NCI-H82 treated with DMSO at 0.1 percent for 48 hours (cell line): ENCODE measurements around the gene RAC2.
"Not testable (repeated sequence)": the region's sequence is repeated elsewhere in the genome, so short reads cannot be mapped to it uniquely, and the experiment has no call there.

ENCODE experiments used
- DNase-seq: peaks from one replicate; lab custom pipeline; 2025; ENCODE audit not compliant: unreplicated experiment; lab: John Stamatoyannopoulos, UW

Gene RAC2

DNA sequence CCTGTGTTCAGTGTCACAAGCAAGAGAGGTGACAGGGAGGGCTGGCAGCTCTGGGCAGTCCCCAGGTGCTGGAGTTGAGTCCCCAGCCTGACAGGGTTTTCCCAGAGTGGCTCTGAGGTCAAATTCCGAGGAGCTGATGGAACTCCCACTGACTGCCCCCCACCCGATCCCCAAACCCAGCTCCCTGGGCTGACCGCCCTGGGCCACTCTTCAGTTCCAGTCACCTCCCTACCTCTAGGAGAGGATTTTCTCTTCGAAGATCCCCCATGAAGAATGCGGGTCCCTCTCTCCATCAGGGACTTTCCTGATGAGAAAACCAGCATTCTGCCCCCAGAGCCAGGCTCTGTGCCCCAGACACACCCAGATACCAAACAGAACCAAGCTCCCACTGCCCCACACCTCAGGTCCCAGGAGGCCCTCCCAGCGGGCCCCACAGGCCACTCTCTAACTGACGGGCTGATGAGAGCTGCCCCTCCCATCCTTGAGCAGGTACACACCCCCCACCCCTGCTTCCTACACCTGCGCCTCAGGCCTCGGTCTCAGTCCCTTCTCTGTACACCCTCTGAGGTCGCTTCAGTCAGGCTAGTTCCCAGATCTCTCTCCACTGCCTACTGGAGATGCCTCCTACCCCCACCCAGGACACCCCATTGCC is 12.1 kb upstream of the RAC2 start:
- DNase-seq = no peak

DNA sequence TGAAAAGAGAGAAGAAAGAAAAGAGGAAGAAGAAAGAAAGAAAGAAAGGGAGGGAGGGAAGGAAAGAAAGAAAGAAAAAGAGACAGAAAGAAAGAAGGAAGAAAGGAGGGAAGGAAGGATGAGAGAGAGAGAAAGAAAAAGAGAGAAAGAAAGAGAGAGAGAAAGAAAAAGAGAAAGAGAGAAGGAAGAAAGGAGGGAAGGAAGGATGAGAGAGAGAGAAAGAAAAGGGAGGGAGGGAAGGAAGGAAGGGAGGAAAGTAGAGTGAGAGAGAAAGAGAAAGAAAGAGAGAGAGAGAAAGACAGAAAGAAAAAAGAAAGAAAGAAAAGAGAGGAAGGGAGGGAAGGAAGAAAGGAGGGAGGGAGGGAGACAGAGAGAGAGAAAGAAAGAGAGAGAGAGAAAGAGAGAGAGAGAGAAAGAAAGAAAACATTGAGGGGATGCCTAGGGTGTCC is 11.5 kb upstream of the RAC2 start:
- DNase-seq = no peak

DNA sequence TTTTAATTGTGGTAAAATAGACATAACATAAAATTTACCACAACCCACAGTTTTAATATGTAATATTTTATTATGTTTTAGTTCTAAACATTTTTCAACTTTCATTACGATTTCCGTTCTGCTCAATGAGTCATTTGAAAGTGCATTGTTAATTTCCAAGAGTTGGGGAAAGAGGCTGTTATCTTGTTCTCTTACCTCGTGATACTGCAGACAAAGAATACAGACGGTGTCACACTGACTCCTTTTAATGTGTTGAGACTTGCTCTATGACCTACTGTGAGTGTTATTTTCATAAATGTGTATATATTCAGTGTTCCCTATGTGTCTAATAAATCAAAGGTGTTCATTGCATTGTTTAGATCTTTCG is 10.8 kb upstream of the RAC2 start:
- DNase-seq = no peak

DNA sequence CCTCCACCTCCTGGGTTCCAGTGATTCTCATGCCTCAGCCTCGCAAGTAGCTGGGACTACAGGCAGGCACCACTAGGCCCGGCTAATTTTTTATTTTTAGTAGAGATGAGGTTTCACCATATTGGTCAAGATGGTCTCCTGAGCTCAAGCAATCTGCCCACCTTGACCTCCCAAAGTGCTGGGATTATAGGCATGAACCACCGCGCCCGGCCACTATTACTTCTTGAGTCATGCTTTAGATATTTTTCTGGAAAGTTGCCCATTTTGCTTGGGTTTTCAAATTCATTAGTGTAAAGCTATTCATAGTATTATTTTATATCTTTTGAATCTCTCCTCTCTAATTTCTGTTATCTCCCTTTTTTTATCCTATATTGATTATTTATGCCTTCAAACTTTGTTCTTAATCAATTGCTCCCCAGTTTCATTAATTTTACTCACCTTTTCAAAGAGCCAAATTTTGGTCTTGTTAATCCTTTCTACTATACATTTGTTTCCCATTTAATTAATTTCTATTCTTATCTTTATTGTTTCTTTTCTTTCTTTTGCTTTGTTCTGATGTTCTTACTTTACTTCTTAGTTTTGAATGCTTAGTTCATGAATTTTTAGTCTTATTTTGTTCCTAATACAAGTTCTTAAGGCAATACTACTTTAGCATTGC is 10.3 kb upstream of the RAC2 start:
- no peak for DNase-seq

DNA sequence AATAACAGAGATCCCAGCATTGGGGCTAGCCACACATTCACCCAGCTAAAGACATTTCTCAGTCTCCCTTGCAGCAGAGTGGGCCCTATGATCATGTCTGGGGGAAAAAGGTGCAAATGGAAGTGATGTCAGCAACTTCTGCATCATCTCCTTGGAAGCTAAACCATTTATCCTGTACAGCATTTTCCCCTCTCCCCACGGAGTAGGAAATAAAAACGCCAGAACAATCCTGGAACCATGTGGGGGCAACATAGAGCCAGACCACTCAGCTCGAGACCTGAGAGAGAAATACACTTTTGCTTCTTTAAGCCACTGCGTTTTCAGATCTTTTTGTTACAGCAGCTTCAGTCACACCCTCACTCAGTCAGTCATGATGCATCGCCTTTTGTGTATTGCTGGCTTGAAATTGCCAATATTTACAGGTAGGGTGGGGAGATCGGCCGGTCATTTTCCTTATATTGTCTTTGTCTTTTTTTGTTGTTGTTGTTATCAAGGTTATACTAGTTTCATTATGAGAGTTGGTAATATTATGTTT is 9.1 kb upstream of the RAC2 start:
- no peak for DNase-seq

DNA sequence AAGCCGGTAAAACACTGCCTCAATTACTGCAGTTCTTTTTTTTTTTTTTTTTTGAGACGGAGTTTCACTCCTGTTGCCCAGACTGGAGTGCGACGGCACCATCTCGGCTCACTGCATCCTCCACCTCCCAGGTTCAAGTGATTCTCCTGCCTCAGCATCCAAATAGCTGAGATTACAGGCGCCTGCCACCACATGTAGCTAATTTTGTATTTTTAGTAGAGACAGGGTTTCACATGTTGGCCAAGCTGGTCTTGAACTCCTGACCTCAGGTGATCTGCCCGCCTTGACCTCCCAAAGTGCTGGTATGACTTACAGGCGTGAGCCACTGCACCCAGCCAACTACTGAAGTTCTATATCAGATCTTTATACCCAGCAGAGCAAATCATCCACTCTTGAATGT is 7.8 kb upstream of the RAC2 start:
- not testable (repeated sequence) for DNase-seq

DNA sequence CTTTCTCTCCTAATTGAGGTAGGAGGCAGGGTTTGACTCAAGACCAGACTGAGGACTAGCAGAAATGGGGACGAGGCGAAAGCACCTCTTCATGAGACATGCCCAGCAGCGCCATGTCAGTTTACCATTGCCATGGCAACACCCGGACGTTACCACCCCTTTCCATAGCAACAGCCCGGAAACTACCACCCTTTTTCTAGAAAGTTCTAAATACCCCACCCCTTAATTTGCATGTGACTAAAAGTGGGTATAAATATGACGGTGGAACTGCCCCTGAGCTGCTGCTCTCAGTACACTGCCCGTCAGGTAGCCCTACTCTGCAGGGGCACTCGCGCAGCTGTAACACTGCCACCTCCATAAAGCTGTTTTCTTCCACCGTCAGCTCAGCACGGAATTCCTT is 5.9 kb upstream of the RAC2 start:
- DNase-seq = no peak

DNA sequence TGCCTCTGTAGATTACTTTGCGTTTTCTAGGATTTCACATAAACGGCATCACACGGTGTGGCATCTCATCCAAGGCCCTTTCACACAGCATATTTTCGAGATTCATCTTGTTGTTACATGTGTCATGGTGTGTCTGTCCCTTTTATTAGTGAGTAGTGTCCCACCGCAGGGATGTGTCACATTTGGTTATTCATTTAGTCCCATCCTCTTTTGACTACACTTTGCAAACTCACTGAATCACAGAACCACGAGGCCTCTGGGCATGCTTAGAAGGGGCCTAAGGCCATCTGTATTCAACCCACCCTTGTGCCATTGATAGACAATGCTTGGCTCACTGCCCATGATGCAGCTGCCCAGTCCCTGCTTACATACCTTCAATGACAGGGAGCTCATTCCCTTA is 4.2 kb upstream of the RAC2 start:
- no peak for DNase-seq

DNA sequence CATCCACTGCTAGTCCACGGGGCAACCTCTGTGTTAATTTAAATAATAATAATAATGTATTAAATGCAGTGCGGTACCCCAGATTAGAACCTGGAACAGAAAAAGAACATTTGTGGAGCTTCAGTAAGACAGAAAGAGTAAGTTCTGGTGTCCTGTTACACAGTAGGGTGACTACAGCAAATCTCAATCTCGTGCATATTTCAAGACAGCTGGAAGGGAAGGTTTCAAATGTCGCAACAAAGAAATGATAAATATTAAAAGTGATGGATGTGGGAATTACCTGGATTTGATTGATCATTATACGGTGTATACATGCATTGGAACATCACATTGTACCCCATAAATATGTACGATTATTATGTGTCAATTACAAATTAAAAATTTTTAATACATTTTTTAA is 1.7 kb upstream of the RAC2 start:
- no peak for DNase-seq

DNA sequence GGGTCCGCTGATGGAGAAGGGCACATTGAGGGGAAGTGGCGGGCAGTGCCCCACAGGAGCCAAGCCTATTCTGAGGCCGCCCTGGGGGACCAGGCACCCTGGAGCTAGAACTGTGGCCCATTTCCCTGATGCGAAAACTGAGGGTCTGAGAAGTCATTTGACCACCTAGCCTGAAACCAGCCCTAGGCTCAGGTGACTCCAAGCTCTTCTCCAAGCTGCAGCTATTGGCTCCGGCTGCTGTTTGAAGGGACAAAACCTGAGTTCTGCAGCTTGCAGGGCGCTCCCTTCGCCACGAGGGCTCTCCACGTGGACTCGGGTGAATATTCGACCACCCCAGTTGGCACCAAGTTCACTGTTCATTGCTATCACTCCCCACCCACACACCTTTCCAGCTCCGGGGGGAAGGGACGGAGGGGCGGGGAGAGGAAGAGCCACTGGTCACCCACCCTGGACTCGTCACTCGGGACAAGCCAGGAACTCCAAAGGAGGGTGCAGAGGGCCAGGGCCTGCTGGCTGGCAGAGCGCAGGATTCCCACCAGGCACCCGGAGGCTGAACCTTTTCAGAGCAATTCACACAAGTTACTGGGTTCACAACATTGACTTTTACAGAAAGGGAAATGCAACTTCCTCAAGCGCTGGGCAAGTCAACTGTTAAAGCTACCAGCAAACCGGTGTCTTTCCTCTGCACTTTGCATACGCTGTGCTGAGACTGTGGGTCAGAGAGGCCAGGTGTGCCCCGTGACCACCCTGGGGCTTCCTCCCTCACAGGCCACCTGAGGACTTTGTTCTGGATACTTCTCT is 1.1 kb upstream of the RAC2 start:
- no peak for DNase-seq

DNA sequence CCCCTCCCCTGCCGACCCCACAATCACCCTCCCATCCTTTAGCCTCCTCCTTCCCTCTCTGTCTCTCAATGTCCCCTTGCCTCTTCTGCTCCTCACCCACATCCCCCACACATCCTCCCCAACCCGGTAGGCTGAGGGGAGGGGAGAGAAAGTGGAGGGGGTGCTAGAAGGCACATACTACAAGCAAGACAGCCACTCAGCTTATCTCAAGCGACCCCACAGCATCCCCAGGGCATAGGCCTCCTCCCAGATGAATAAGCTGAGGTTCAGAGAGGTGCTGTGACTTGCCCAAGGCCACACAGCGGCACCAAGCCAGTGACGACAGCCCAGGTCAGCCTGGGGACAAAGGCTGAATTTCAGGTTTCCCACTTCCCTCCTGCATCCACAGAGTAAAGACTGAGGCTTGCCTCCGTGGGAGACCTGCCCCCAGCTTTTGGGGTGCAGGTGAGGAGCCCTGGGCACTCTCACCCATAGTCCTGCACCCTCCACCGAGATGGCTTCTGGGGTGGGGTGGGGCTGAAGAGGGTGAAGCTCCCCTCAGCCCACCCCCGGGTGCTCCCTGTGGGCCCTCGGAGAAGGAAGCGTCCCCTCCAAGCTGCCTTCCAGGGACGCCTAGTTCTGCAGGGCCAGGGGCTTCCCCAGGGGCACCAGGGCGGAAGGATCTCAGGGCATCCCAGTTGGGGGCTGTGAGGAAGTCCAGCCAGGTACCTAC is 511 bp downstream of the RAC2 start:
- DNase-seq = no peak

DNA sequence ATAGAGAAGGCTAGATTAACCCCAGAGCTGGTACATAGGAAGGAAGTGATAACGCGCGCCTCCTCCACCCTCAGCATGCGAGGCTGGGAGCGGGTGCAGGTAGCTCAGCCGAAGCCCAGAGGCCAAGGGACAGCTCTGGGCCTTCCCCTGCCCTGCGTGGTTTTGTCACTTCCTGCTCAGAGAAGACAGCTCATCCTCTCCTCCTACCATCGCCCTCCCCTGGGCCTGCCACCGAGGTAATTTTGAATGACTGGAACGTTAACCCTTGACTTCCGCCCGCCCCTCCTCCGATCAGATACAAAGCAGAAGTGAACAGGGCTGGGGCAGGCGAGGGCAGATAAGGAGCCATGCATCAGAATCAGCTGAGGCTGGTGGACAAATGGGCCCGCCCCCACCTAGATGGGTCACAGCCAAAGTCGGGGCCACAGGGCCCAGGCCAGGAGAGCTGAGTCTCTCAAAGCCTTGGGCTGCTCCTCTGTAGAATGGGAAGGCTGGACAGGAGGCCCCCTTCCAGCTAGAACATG is 1.6 kb downstream of the RAC2 start:
- no peak for DNase-seq

DNA sequence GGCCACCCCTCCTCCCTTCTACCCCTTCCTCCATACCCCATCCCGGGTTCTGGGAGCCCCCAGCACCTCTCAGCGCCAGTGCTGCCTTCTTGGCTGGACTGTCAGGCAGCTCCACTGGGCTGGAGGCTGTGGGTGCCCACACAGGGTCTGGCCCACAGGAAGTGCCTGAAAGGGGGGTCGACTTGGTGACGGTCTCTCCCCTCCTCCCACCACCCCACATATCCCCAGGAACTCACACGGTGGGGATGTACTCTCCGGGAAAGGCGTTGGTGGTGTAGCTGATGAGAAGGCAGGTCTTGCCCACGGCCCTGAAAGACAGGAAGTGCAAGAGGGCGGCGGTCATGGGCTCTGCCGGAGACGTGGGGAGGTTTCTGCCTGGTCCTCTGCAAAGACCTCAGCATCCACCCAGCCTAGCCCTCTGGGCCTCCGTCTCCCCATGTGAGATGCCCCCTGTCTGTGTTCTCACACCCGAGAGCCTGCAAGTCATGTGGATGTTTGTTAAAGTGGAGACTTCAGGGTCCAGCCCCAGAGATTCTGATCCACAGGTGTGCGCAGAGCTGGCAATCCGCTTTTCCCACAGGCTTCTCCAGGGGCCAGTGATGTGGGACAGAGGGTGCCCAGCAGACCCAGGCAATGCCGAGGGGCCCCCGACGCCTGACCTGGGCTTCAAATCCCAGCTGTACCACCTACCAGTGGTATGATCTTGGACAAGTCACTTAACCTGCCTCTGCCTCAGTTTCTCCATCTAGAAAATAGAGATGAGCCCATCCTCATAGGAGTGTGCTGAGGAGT is 2.5 kb downstream of the RAC2 start:
- no peak for DNase-seq

DNA sequence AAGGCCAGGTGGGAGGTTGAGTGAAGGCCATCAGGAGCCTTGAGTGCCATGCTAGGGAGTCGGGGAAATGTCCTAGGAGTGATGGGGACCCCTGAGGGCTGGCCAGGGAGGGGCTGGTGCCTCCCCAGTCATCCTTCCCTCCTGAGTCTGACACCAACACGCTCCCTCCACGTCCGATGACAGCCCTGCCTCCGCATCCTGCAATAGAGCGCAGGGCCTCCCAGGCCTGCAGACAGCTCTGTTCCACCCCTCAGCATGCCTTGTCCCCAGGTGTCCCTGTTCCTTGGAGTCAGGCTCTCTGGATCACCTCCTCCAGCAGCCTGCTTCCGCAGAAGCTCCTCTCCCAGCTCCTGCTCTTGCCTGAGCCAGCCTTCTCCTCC is 3.1 kb downstream of the RAC2 start:
- no peak for DNase-seq

DNA sequence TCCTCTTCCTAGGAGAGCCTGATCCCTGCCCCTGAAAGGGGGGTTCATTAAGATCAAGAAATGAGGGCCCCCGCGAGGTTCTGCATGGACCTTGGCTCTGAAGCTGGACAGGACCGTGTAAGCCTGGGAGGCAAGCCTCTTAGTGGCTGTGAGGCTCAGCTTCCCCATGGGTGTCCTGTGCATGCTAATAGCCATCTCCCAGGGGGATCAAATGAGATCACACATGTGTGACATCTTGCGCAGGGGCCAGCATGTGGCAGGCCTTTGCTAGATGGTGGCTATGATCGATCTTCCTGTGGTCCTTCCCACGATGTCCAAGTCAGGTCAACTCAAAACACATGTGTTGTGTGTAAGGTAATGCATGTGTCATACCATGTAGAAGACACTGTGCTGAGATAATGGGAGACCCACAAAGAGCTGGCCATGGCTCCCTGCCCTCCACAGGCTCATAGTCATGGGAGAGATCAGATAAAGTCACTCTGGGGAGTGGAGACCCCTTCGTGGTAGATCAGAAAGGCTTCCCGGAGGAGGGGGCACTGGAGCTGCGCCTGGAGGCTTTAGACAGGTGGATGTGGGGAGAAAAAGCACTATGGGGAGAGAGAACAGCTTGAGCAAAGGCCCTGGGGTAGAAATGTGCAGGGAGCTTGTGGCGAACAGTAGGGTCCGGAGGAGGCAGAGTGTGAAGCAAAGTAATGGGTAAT is 3.7 kb downstream of the RAC2 start:
- no peak for DNase-seq

DNA sequence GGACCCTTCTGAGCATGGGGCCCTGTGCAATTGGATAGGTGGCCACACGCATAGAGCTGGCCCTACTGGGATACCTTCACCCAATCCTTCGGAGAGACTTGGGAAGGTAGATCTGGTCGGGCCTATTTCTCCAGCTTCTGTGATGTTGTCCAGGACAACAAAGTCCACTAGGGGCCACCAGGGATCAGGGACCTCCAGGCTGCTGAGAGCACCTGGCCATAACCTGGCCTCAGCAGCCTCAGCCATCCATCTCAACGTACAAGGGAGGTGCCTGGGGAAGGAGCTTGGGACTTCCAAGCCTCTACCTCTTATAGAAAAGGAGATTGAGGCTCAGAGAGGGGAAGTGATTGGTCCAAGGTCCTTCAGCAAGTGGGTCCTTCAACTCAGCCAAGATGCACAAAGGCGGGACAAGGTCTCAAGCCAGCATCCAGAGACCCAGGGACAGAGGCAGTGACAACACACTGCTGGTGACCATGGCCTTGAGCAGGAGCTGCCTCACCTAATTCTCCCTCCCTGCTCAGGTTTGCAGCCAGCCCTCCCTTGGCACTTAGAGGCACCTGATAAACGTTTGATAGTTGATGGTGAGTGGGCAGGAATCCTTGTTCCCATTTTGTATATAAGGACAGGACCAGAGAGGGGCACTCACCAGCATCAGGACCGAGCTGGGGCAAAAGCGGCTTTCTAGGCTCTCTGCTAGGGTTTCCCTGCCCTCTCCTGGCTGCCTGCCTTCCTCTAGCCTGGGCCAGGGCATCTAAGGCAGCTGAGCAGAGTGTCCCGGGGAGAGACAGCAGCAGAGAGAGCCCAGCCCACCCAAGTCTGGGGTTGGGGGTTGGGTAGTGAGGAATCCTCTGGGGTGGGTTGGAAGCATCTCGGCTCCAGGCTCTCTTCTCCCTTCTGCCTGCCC is 4.5 kb downstream of the RAC2 start:
- no peak for DNase-seq

DNA sequence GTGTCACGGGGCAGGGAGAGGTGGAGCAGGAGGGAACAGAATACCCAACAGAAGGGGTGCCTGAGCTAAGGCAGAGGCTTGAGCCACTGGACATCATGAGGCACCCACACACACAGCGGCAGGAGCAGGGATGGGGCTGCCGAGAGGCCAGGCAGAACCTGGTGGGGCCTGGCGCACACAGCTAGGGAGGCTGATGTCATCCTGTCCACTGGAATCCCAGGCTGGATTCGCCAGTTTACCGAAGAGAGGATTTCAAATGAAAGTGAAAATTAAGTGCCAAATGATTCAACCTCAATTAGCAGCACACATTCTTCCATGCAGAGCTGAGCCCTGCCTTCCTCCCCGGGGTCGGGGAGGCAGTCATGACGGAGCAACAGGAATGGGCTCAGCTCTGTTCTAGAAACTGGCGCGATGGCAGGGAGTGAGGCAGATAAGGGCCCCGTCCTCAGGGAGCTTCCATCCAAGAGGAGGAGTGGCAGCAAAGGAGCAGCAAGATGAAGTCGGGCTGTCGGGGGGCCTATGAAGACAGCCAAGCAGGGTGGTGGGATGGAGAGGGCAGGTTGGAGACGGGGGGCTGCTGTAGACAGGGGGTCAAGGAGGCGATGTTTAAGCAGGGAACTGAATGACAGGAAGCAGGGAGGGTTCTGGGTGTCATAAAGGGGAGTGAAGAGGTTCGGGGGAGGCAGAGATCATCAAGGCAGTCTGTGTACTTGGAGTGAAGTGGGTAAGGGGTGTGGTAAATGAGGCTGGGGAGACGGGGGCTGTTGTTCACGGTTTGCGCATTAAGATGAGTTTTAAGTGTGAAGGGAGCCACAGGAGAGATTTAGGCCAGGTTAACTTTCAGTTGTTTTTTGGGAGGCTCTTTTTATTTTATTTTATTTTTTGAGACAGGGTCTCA is 6.4 kb downstream of the RAC2 start:
- no peak for DNase-seq
